GM23338 (cell line): Measurements from ENCODE around the gene AK4. TPM values are rescaled to one million over a fixed set of nuclear protein-coding genes. Genes with fewer than 3 reads are reported as not detected.

Experiments
- ATAC-seq: fragments of 200-7000 bp; cut with Tn5 transposase; 3 replicates; pipeline ENCODE4 v1.9.1; 2020
- DNase-seq: peaks from one replicate; pipeline ENCODE4 v3.0.0-alpha.2; 2015; ENCODE audit warnings: low spot score
- H2AFZ ChIP-seq: fragments of 200-600 bp; sonication (generic); 2 replicates; pipeline ENCODE4 v1.8.0; 2016; ENCODE audit warnings: antibody characterized with exemption, mild to moderate bottlenecking, moderate library complexity
- H3F3A ChIP-seq: fragments of 200-600 bp; sonication (generic); replicated peaks from 2 replicates; pipeline ENCODE4 v1.8.0; 2017; ENCODE audit warnings: antibody characterized with exemption, mixed run types, low read depth
- H3K27ac ChIP-seq: fragments of 200-600 bp; sonication (generic); 2 replicates; pipeline ENCODE4 v1.6.1; 2016; ENCODE audit warnings: low read depth
- H3K27me3 ChIP-seq: fragments of 200-600 bp; sonication (generic); 2 replicates; pipeline ENCODE4 v1.8.0; 2016; ENCODE audit warnings: mild to moderate bottlenecking, mixed run types, moderate library complexity; ENCODE audit not compliant: insufficient read depth
- H3K36me3 ChIP-seq: fragments of 200-600 bp; sonication (generic); 2 replicates; pipeline ENCODE4 v1.8.0; 2016; ENCODE audit warnings: mild to moderate bottlenecking; ENCODE audit not compliant: insufficient read depth
- H3K4me1 ChIP-seq: fragments of 200-600 bp; sonication (generic); 2 replicates; pipeline ENCODE4 v1.8.0; 2016; ENCODE audit warnings: mild to moderate bottlenecking, moderate library complexity; ENCODE audit not compliant: insufficient read depth
- H3K4me2 ChIP-seq: fragments of 200-600 bp; sonication (generic); 2 replicates; pipeline ENCODE4 v1.7.1; 2017; ENCODE audit warnings: mixed run types
- H3K4me3 ChIP-seq: fragments of 200-600 bp; sonication (generic); 2 replicates; pipeline ENCODE4 v1.6.1; 2016; ENCODE audit warnings: mixed run types
- H3K79me2 ChIP-seq: fragments of 200-600 bp; sonication (generic); replicated peaks from 2 replicates; pipeline ENCODE4 v1.8.0; 2017; ENCODE audit warnings: mild to moderate bottlenecking; ENCODE audit not compliant: insufficient read depth
- H3K9me2 ChIP-seq: fragments of 200-600 bp; sonication (generic); 2 replicates; pipeline ENCODE4 v1.8.0; 2017; ENCODE audit not compliant: insufficient read depth
- H4K20me1 ChIP-seq: fragments of 200-600 bp; sonication (generic); replicated peaks from 2 replicates; pipeline ENCODE4 v1.8.0; 2017; ENCODE audit warnings: mild to moderate bottlenecking; ENCODE audit not compliant: insufficient read depth
- H3K27ac Mint-ChIP-seq: 2 replicates; pipeline ENCODE4 v1.8.0; 2020; ENCODE audit warnings: inconsistent platforms, mild to moderate bottlenecking, moderate library complexity, mixed read lengths
- H3K27me3 Mint-ChIP-seq: 3 replicates; pipeline ENCODE4 v1.8.0; 2022; ENCODE audit warnings: low read depth, mild to moderate bottlenecking, moderate library complexity, mixed read lengths, inconsistent platforms; ENCODE audit not compliant: insufficient read depth, poor library complexity
- H3K36me3 Mint-ChIP-seq: 3 replicates; pipeline ENCODE4 v1.8.0; 2021; ENCODE audit warnings: low read depth, mild to moderate bottlenecking, inconsistent platforms, moderate library complexity, mixed read lengths
- H3K4me1 Mint-ChIP-seq: 3 replicates; pipeline ENCODE4 v1.8.0; 2020; ENCODE audit warnings: mild to moderate bottlenecking, inconsistent platforms, mixed read lengths
- H3K4me3 Mint-ChIP-seq: 3 replicates; pipeline ENCODE4 v1.8.0; 2021; ENCODE audit warnings: moderate library complexity, mild to moderate bottlenecking, inconsistent platforms, mixed read lengths
- H3K9me3 Mint-ChIP-seq: 3 replicates; pipeline ENCODE4 v1.8.0; 2020; ENCODE audit warnings: moderate library complexity, mild to moderate bottlenecking, inconsistent platforms, mixed read lengths
- CREB1 ChIP-seq: fragments of 250-450 bp; sonication (Bioruptor Pico); IDR thresholded peaks from 2 replicates; pipeline ENCODE4 v1.5.0; 2020; ENCODE audit warnings: low read depth, mild to moderate bottlenecking, moderate library complexity
- CTCF ChIP-seq, 2 experiments: fragments of 200-600 bp in 1 of 2; sonication (generic) in 1 of 2; conservative IDR thresholded peaks; 2 replicates each; pipeline versions ENCODE4 v1.5.1 to v1.6.1; 2016 to 2017; ENCODE audit warnings: antibody characterized with exemption in 2 of 2, low read depth in 2 of 2, mild to moderate bottlenecking in 2 of 2, moderate library complexity in 1 of 2
- ETS1 ChIP-seq: IDR thresholded peaks from 2 replicates; pipeline ENCODE4 v1.6.1; 2016; ENCODE audit warnings: antibody characterized with exemption
- EZH2 ChIP-seq: fragments of 200-600 bp; sonication (generic); IDR thresholded peaks from one replicate; pipeline ENCODE4 v1.8.0; 2017; ENCODE audit warnings: antibody characterized with exemption, mild to moderate bottlenecking, low read depth; ENCODE audit not compliant: unreplicated experiment
- EZH2phosphoT487 ChIP-seq: fragments of 200-600 bp; sonication (generic); IDR thresholded peaks from one replicate; pipeline ENCODE4 v1.8.1; 2018; ENCODE audit warnings: antibody characterized with exemption; ENCODE audit not compliant: unreplicated experiment
- JUNB ChIP-seq: IDR thresholded peaks from one replicate; pipeline ENCODE4 v1.6.1; 2016; ENCODE audit warnings: antibody characterized with exemption; ENCODE audit not compliant: unreplicated experiment
- NANOG ChIP-seq: IDR thresholded peaks from 2 replicates; pipeline ENCODE4 v1.6.1; 2016; ENCODE audit warnings: antibody characterized with exemption, borderline replicate concordance
- POLR2AphosphoS5 ChIP-seq: IDR thresholded peaks from 2 replicates; pipeline ENCODE4 v1.6.1; 2016; ENCODE audit warnings: antibody characterized with exemption, low read depth
- ZNF114 ChIP-seq: fragments of 250-450 bp; sonication (Bioruptor Pico); IDR thresholded peaks from 2 replicates; pipeline ENCODE4 v1.5.0; 2020; ENCODE audit warnings: mild to moderate bottlenecking, moderate library complexity
- ZNF331 ChIP-seq: fragments of 250-450 bp; sonication (Bioruptor Pico); IDR thresholded peaks from 2 replicates; pipeline ENCODE4 v1.5.0; 2020; ENCODE audit warnings: low read depth, mild to moderate bottlenecking, moderate library complexity
- ZNF462 ChIP-seq: fragments of 250-450 bp; sonication (Bioruptor Pico); IDR thresholded peaks from 2 replicates; pipeline ENCODE4 v1.5.0; 2020; ENCODE audit warnings: mild to moderate bottlenecking, moderate library complexity
- polyA plus RNA-seq: library from polyadenylated mRNA; unstranded; fragments of >200 nt; fragmentation: Nextera tagmentation; extraction: Ambion mirVana; gene quantifications from 2 replicates; pipeline ENCODE4 v1.2.1, GENCODE V29; 2016
- total RNA-seq: library from RNA; depleted of rRNA; stranded (reverse); fragments of >200 nt; shearing (Covaris generic); gene quantifications from 2 replicates; pipeline ENCODE4 v1.2.3, GENCODE V29; 2014
- TF ChIP-seq, protein P1 (sequence below): IDR thresholded peaks from one replicate; pipeline ENCODE4 v1.6.1; 2018; ENCODE audit warnings: antibody characterized with exemption; ENCODE audit not compliant: unreplicated experiment

The AK4 gene
- total and polyA plus RNA-seq, 2 experiments from 2014 or later, result 123 to 127 TPM

- no peaks in the 10 kb centered on the region for H3K27me3 ChIP-seq
- Mint-ChIP-seq H3K4me3 (no peak overlapping the region), H3K27me3 (no peaks in the 10 kb centered on the region), H3K36me3 (peaks cover 51% of the 10 kb centered on the region), H3K9me3 (no peaks in the 10 kb centered on the region), H3K4me1 (peaks cover 7% of the 10 kb centered on the region; the same call in 2 of the 3 replicates), H3K27ac (no peak overlapping the region)
- H3K79me2 ChIP-seq, result peaks cover 58% of the 10 kb centered on the region
- H3K4me1 ChIP-seq, result no peaks in the 10 kb centered on the region
- H3F3A ChIP-seq, result no peaks in the 10 kb centered on the region
- H3K4me2 ChIP-seq, result no peak overlapping the region
- H3K4me3 ChIP-seq, result no peak overlapping the region
- peaks cover 3% of the 10 kb centered on the region; the same call in 1 of the 2 replicates for H3K9me2 ChIP-seq
- no peaks in the 10 kb centered on the region for H3K36me3 ChIP-seq
- no peak for ATAC-seq
- no peak for DNase-seq
- H2AFZ ChIP-seq, result no peak overlapping the region
- no peak for TF ChIP-seq EZH2phosphoT487
- no peak for TF ChIP-seq CREB1 (CRISPR knock-in tag)
- no peak for TF ChIP-seq CTCF (conservative IDR thresholded peaks at IDR 0.05; ENCODE audit: low read depth in 2 of 2)
- TF ChIP-seq, protein P1, sequence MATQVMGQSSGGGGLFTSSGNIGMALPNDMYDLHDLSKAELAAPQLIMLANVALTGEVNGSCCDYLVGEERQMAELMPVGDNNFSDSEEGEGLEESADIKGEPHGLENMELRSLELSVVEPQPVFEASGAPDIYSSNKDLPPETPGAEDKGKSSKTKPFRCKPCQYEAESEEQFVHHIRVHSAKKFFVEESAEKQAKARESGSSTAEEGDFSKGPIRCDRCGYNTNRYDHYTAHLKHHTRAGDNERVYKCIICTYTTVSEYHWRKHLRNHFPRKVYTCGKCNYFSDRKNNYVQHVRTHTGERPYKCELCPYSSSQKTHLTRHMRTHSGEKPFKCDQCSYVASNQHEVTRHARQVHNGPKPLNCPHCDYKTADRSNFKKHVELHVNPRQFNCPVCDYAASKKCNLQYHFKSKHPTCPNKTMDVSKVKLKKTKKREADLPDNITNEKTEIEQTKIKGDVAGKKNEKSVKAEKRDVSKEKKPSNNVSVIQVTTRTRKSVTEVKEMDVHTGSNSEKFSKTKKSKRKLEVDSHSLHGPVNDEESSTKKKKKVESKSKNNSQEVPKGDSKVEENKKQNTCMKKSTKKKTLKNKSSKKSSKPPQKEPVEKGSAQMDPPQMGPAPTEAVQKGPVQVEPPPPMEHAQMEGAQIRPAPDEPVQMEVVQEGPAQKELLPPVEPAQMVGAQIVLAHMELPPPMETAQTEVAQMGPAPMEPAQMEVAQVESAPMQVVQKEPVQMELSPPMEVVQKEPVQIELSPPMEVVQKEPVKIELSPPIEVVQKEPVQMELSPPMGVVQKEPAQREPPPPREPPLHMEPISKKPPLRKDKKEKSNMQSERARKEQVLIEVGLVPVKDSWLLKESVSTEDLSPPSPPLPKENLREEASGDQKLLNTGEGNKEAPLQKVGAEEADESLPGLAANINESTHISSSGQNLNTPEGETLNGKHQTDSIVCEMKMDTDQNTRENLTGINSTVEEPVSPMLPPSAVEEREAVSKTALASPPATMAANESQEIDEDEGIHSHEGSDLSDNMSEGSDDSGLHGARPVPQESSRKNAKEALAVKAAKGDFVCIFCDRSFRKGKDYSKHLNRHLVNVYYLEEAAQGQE, result no peak
- no peak for TF ChIP-seq ZNF462 (CRISPR knock-in tag)
- no peak for TF ChIP-seq POLR2AphosphoS5
- no peak for TF ChIP-seq EZH2
- no peak for TF ChIP-seq ETS1
- no peak for TF ChIP-seq JUNB
- no peak for TF ChIP-seq NANOG
- no peak for TF ChIP-seq ZNF331 (CRISPR knock-in tag)
- no peak for TF ChIP-seq ZNF114 (CRISPR knock-in tag)
- no peak overlapping the region for H3K27ac ChIP-seq
- no peaks in the 10 kb centered on the region; the same call in none of the 2 replicates for H4K20me1 ChIP-seq
Observed at GRCh38 chr1:65197636-65198035, 49.6 kb downstream of the AK4 start.
